CD4-positive, alpha-beta T cell treated with Interleukin-1 beta for 1 hour (primary cell): ENCODE data around the gene BCL11B.

Experiments used
- DNase-seq, 2 donors: peaks; one replicate each; pipeline ENCODE4 v3.0.0-alpha.2; 2020 to 2022

Gene BCL11B

GRCh38 chr14:99252940-99253868 is 18.8 kb downstream of the BCL11B start:
- peak; percentile 63 to 72 for DNase-seq

- DNase-seq, result no peak
Measured at GRCh38 chr14:99252443-99252939, 19.5 kb downstream of the BCL11B start.

- DNase-seq, result no peak
Measured at GRCh38 chr14:99251721-99252120, 20.3 kb downstream of the BCL11B start.

GRCh38 chr14:99250636-99251208 is 21.3 kb downstream of the BCL11B start:
- no peak for DNase-seq

GRCh38 chr14:99249389-99249788 is 22.6 kb downstream of the BCL11B start:
- no peak for DNase-seq

GRCh38 chr14:99248761-99249171 is 23.2 kb downstream of the BCL11B start:
- no peak for DNase-seq

GRCh38 chr14:99247772-99248171 is 24.2 kb downstream of the BCL11B start:
- DNase-seq, result no peak

- DNase-seq, result no peak
Measured at GRCh38 chr14:99247101-99247729, 24.8 kb downstream of the BCL11B start.

- peak; percentile 44 to 63 for DNase-seq
Measured at GRCh38 chr14:99246536-99247097, 25.4 kb downstream of the BCL11B start.

- DNase-seq, result no peak
Measured at GRCh38 chr14:99245564-99246511, 26.2 kb downstream of the BCL11B start.

- DNase-seq, result no peak
Measured at GRCh38 chr14:99244941-99245563, 26.9 kb downstream of the BCL11B start.

- no peak for DNase-seq
Measured at GRCh38 chr14:99244367-99244901, 27.6 kb downstream of the BCL11B start.

GRCh38 chr14:99242816-99243721 is 28.9 kb downstream of the BCL11B start:
- peak; percentile 55 to 64 for DNase-seq

- DNase-seq, result no peak
Measured at GRCh38 chr14:99242238-99242637, 29.8 kb downstream of the BCL11B start.

- DNase-seq, result peak; percentile 39 to 50
Measured at GRCh38 chr14:99241325-99242010, 30.5 kb downstream of the BCL11B start.

- DNase-seq, result peak in 1 of 2 donors; percentile 61
Measured at GRCh38 chr14:99240627-99241324, 31.2 kb downstream of the BCL11B start.

GRCh38 chr14:99239661-99240092 is 32.3 kb downstream of the BCL11B start:
- DNase-seq, result no peak

GRCh38 chr14:99238216-99238615 is 33.8 kb downstream of the BCL11B start:
- DNase-seq, result no peak

- no peak for DNase-seq
Measured at GRCh38 chr14:99237288-99237687, 34.7 kb downstream of the BCL11B start.
